Activated CD8-positive, alpha-beta memory T cell treated with anti-CD3 and anti-CD28 coated beads, Interleukin-2, amount 50 U/mL, for 1 hour (primary cell): ENCODE measurements around the gene RAB35.
"Not testable (repeated sequence)": the region's sequence is repeated elsewhere in the genome, so short reads cannot be mapped to it uniquely, and the experiment has no call there.

Experiments
- DNase-seq: peaks from one replicate; pipeline ENCODE4 v3.0.0-alpha.2; 2020; ENCODE audit errors: extremely low read depth

RAB35 gene

DNA sequence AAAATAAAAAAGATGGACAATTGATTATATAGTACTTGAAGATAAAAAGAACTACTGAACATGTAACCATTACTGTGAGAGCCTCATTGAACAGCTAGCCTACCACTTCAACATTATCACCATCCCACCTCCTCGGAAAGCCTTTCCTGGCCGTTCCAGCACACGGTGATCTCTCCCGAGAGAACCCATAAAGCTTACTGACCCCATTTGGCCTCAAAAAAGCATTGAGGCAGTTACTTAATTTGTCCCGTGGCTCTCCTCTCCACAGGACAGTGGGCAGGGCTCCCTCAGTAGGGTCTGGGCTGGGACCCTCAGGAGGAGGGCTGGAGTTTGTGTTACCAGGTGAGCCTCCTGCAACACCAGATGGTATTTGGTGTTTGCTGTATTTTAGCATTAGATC, 55.8 kb downstream of the RAB35 start:
- DNase-seq, result no peak

DNA sequence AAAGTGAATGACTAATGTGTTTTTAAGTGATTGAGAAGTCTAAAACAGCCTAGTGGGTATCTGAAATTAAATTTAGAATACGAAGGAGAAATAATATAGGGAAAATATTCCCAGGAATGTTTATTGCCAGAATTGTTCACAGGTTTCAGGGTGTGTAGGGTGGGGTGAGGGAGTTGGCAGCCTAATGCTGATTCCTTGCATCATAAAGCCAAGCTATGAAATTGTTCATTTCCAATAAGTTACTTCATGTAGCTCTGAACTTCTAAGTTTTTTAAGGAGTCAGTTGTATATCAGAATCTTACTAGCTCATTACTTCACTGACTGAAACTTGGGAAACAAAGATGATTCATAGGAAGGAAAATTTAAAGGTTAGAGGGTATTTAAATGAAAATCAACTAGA, 56.4 kb downstream of the RAB35 start:
- DNase-seq, result no peak

DNA sequence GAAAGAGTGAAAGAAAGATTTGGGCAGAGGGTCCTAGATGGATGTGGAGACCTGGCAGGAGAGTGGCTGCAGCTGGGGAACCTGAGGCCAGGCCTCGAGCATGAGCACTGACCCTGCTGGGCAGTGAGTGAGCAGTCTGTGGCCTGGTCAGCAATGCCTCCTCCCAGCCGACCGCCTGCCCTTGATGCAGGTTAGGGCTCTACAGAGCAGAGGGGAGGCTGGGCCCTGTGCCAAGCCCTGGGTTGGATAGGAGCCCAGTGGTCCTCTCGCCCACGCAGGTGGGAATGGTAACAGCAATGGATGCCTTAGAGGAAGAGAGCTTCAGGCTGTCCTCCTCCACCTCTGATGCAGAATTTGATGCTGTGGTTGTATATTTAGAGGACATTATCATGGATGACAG, 59.8 kb downstream of the RAB35 start:
- no peak for DNase-seq

DNA sequence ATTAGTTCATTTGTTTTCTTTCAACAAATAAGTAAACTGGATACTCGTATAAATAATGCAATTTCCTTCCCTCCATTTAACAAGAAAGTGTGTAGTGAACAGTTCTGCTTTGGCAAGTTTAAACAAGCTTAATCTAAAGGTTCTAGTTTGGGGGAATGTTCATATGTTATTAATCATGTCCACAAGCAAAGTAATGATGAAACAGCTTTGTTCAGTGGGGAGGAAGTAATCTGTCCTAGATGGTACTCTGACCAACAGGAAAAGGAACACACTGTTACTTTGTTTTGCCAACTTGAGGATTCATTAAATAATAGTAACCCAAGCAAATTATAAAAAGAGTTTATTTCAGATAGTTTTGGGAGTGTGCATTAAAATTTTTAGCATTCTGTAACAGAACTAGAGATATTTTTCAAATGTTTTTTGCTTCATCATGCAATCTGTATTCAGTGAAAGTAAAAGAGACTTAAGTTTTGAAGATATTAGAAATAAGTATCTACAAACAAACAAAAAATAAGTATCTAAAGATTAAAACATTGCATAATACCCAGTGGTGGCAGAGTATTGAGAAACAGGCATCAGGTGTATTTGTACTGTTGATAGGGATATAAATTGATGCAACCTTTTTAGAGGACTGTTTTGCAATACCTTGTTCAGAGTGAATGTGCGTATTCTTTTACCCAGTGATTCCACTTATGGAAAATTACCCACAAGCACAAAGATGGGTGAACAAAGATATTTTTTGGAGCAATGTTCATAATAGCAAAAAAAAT, 61.1 kb downstream of the RAB35 start:
- DNase-seq, result no peak

DNA sequence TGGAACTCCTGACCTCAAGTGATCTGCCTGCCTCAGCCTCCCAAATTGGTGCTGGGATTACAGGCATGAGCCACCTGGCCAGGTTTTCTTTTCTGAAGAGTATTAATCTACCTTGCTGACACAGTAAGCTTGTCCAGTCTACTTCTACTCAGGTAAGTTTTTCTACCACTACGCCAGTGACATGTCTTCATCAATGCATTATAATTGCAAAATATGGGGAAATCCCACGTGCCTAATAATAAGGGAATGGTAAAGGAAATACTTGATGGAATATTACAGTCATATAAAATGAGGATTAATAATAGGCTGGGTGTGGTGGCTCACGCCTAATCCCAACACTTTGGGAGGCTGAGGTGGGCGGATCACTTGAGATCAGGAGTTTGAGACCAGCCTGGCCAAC, 62.3 kb downstream of the RAB35 start:
- DNase-seq, result no peak

DNA sequence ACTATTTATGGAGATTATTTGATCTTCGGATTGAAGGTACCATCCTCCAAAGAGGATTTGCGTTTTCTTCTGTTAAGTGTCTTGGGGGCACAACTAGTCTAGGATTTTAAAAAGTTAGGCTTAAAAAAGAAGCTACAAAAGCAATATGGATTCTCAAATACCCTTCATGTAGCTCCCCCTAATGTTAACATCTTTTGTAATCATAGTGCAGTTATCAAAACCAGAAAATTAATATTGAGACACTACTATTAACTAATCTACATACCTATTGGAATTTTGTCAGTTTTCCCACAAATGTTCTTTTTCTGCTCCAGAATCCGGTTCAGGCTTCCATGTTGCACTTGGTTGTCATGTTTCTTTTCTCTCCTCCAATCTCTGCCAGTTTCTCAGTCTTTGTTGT, 65.0 kb downstream of the RAB35 start:
- no peak for DNase-seq

DNA sequence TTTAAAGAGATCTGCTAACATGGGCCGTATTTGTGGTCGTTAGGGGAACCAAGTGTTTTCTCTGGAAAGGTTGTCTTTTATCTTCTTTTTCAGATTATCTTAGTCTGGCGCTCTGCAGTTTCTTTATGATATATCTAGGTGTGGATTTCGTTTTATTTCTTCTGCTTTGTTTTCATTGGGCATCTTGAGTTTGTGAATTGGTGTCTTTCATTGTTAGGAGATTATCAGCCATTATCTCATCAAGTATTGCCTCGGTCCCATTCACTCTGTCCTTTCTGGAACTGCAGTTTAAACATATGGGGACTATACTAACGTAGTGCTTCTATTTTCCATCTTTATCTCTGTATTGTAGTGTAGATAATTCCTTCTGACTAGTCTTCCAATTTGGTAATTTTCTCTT, 67.1 kb downstream of the RAB35 start:
- no peak for DNase-seq

DNA sequence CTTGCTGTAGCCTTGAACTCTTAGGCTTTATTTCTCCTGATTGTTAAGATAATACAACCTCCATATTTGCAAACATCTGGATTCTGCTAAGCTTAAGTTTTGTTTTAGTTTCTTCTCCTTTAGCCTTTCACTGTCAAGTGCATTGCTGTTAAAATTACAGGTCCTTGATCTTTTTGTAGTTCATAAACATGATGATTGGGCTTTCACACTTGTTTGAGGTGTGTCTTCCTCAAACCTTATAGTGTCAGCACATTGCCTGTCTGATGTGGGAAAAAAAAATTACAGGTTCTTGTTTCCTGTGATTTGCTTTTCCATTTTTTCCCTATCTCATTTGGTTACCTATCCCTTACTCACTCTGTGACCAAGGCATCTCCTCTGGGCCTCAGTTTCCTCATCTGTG, 68.3 kb downstream of the RAB35 start:
- no peak for DNase-seq

DNA sequence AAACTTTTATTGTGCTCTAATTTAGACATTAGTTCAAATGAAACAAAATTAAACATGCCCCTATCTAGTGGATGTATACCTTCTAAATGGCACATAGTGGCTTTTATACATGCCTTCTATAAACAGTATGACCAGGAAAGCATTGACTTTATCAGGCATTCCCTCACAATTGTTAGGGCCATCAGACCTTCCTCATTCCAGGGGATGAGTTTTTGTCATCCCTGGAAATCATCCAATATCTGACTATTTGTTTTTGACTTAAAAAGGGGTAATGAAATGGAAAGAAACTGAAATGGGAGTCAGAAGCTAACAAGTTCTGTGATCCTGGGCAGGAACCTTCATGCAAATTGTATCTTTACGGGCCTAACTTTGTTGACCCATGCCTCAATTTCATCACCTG, 69.5 kb downstream of the RAB35 start:
- DNase-seq, result no peak

DNA sequence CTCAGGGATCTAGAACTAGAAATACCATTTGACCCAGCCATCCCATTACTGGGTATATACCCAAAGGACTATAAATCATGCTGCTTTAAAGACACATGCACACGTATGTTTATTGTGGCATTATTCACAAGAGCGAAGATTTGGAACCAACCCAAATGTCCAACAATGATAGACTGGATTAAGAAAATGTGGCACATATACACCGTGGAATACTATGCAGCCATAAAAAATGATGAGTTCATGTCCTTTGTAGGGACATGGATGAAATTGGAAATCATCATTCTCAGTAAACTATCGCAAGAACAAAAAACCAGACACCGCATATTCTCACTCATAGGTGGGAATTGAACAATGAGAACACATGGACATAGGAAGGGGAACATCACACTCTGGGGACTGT, 71.2 kb downstream of the RAB35 start:
- not testable (repeated sequence) for DNase-seq
